Mesenchymal stem cell (in vitro differentiated cells and primary cell): Measurements from ENCODE around the gene UPF2.

Experiments
- DNase-seq: peaks from one replicate; pipeline ENCODE4 v3.0.0-alpha.2; 2013
- H2AFZ ChIP-seq: one replicate; pipeline ENCODE4 v1.6.1; 2013; ENCODE audit warnings: low read depth, mild to moderate bottlenecking, control low read depth, inconsistent platforms, low read length, moderate library complexity
- H2AK5ac ChIP-seq: 2 replicates; pipeline ENCODE4 v1.6.1; 2013; ENCODE audit warnings: low read length, moderate library complexity, mild to moderate bottlenecking, inconsistent platforms; ENCODE audit not compliant: severe bottlenecking
- H2BK120ac ChIP-seq: one replicate; pipeline ENCODE4 v1.6.1; 2013; ENCODE audit warnings: low read depth, mild to moderate bottlenecking, inconsistent platforms, low read length, moderate library complexity
- H2BK12ac ChIP-seq, 2 experiments: one replicate each; pipeline ENCODE4 v1.6.1; 2013; ENCODE audit warnings: inconsistent platforms in 2 of 2, low read length in 2 of 2, mild to moderate bottlenecking in 2 of 2, moderate library complexity in 2 of 2, control low read depth in 1 of 2
- H2BK15ac ChIP-seq: one replicate; pipeline ENCODE4 v1.6.1; 2013; ENCODE audit warnings: mild to moderate bottlenecking, low read depth, inconsistent platforms; ENCODE audit not compliant: poor library complexity, severe bottlenecking
- H2BK5ac ChIP-seq: 2 replicates; pipeline ENCODE4 v1.6.1; 2013; ENCODE audit warnings: low read depth, mild to moderate bottlenecking, low read length, control low read depth, inconsistent platforms; ENCODE audit not compliant: poor library complexity, severe bottlenecking
- H3K14ac ChIP-seq, 2 experiments: one replicate each; pipeline ENCODE4 v1.6.1; 2013; ENCODE audit warnings: inconsistent platforms in 2 of 2, low read length in 2 of 2, control low read depth in 1 of 2, mild to moderate bottlenecking in 1 of 2, moderate library complexity in 1 of 2
- H3K18ac ChIP-seq, 2 experiments: one replicate each; pipeline ENCODE4 v1.6.1; 2013; ENCODE audit warnings: inconsistent platforms in 2 of 2, low read length in 2 of 2, control low read depth in 1 of 2, low read depth in 1 of 2, mild to moderate bottlenecking in 1 of 2
- H3K23ac ChIP-seq, 2 experiments: one replicate each; pipeline ENCODE4 v1.6.1; 2013; ENCODE audit warnings: inconsistent platforms in 2 of 2, low read length in 2 of 2, mild to moderate bottlenecking in 2 of 2, moderate library complexity in 2 of 2, control low read depth in 1 of 2
- H3K27ac ChIP-seq: 2 replicates; pipeline ENCODE4 v1.5.1; 2013; ENCODE audit warnings: mild to moderate bottlenecking, moderate library complexity, low read length, control low read depth, inconsistent platforms; ENCODE audit not compliant: poor library complexity, severe bottlenecking
- H3K27me3 ChIP-seq, 2 experiments: 2 replicates each; pipeline versions ENCODE4 v1.6.1 to v1.7.0; 2013; ENCODE audit warnings: low read length in 2 of 2, mild to moderate bottlenecking in 2 of 2, moderate library complexity in 2 of 2, control low read depth in 1 of 2, inconsistent platforms in 1 of 2; ENCODE audit not compliant: control insufficient read depth in 1 of 2, insufficient read depth in 1 of 2
- H3K36me3 ChIP-seq, 2 experiments: 2 replicates each; pipeline versions ENCODE4 v1.6.1 to v1.7.0; 2013; ENCODE audit warnings: low read length in 2 of 2, control low read depth in 1 of 2, inconsistent platforms in 1 of 2, low read depth in 1 of 2, mild to moderate bottlenecking in 1 of 2; ENCODE audit not compliant: insufficient read depth in 2 of 2, control insufficient read depth in 1 of 2
- H3K4ac ChIP-seq, 2 experiments: one replicate each; pipeline ENCODE4 v1.6.1; 2013; ENCODE audit warnings: inconsistent platforms in 2 of 2, low read length in 2 of 2, mild to moderate bottlenecking in 2 of 2, moderate library complexity in 2 of 2, control low read depth in 1 of 2, low read depth in 1 of 2
- H3K4me1 ChIP-seq: 2 replicates; pipeline ENCODE4 v1.6.1; 2013; ENCODE audit warnings: low read depth, low read length, control low read depth; ENCODE audit not compliant: control insufficient read depth, insufficient read depth
- H3K4me2 ChIP-seq: 2 replicates; pipeline ENCODE4 v1.6.1; 2013; ENCODE audit warnings: low read length, mild to moderate bottlenecking, inconsistent platforms; ENCODE audit not compliant: poor library complexity, severe bottlenecking
- H3K4me3 ChIP-seq, 2 experiments: 2 replicates each; pipeline versions ENCODE4 v1.5.1 to v1.7.0; 2013; ENCODE audit warnings: low read length in 2 of 2, mild to moderate bottlenecking in 2 of 2, control low read depth in 1 of 2, low read depth in 1 of 2; ENCODE audit not compliant: insufficient read depth in 1 of 2
- H3K79me1 ChIP-seq: replicated peaks from 2 replicates; pipeline ENCODE4 v1.6.1; 2013; ENCODE audit warnings: mild to moderate bottlenecking, control low read depth, low read length, inconsistent platforms; ENCODE audit not compliant: poor library complexity, severe bottlenecking
- H3K9ac ChIP-seq: 2 replicates; pipeline ENCODE4 v1.7.0; 2013; ENCODE audit warnings: mild to moderate bottlenecking, low read length, moderate library complexity
- H3K9me3 ChIP-seq: 2 replicates; pipeline ENCODE4 v1.7.0; 2013; ENCODE audit warnings: mild to moderate bottlenecking, low read length; ENCODE audit not compliant: control insufficient read depth
- H4K8ac ChIP-seq: one replicate; pipeline ENCODE4 v1.6.1; 2013; ENCODE audit warnings: inconsistent platforms, mild to moderate bottlenecking, low read length, moderate library complexity
- H4K91ac ChIP-seq: one replicate; pipeline ENCODE4 v1.6.1; 2013; ENCODE audit warnings: mild to moderate bottlenecking, low read length, inconsistent platforms
- WGBS: methylation state at CpG from one replicate; pipeline ENCODE4 v1.1.7; 2013; ENCODE audit warnings: mixed read lengths; 5-methylcytosine and 5-hydroxymethylcytosine counted together

Gene UPF2

GRCh38 chr10:12042409-12042796 lies 206 bp downstream of the UPF2 start:
- Histone ChIP-seq H3K4me3 (peak overlapping the region; percentile 89 to 91), H4K8ac (peak overlapping the region; percentile 74), H3K9ac (peak overlapping the region; percentile 99), H2BK12ac (peak overlapping the region in 1 of 2 experiments; percentile 4), H3K4me1 (no peaks in the 10 kb centered on the region), H3K79me1 (no peaks in the 10 kb centered on the region), H3K27me3 (no peaks in the 10 kb centered on the region), H3K27ac (peak overlapping the region; percentile 89), H2BK15ac (peak overlapping the region; percentile 88), H3K18ac (peak overlapping the region; percentile 88 to 94), H3K4ac (peak overlapping the region; percentile 46 to 86), H2BK120ac (peak overlapping the region; percentile 82), H3K4me2 (peak overlapping the region; percentile 95), H3K23ac (peak overlapping the region; percentile 10 to 62), H3K36me3 (no peaks in the 10 kb centered on the region), H2AFZ (peak overlapping the region; percentile 54), H4K91ac (peak overlapping the region; percentile 74), H3K14ac (peak overlapping the region in 1 of 2 experiments; percentile 63), H2AK5ac (no peak overlapping the region), H3K9me3 (no peaks in the 10 kb centered on the region), H2BK5ac (peak overlapping the region; percentile 71)
- DNase-seq: peak; percentile 53
- WGBS: 1% methylated on average over 24 of the region's 31 CpGs

GRCh38 chr10:12041766-12042408 lies 722 bp downstream of the UPF2 start:
- Histone ChIP-seq H3K4me3 (peak overlapping the region; percentile 89 to 91), H2BK15ac (peak overlapping the region; percentile 88), H3K79me1 (peaks cover 2% of the 10 kb centered on the region), H3K23ac (peak overlapping the region; percentile 10 to 62), H2BK5ac (no peak overlapping the region), H3K36me3 (no peaks in the 10 kb centered on the region), H3K4me1 (no peaks in the 10 kb centered on the region), H4K91ac (peak overlapping the region; percentile 48), H3K27me3 (no peaks in the 10 kb centered on the region), H3K27ac (peak overlapping the region; percentile 38), H3K9ac (peak overlapping the region; percentile 99), H3K14ac (peak overlapping the region in 1 of 2 experiments; percentile 63), H3K9me3 (no peaks in the 10 kb centered on the region), H4K8ac (peak overlapping the region; percentile 74), H2AK5ac (no peak overlapping the region), H2BK120ac (peak overlapping the region; percentile 82), H3K18ac (peak overlapping the region; percentile 88 to 94), H3K4ac (peak overlapping the region; percentile 46 to 86), H2BK12ac (peak overlapping the region in 1 of 2 experiments; percentile 4), H2AFZ (peak overlapping the region; percentile 19), H3K4me2 (peak overlapping the region; percentile 95)
- WGBS: 2% methylated on average over 24 of the region's 26 CpGs
- peak; percentile 58 for DNase-seq

- no peak overlapping the region for H2AK5ac ChIP-seq
- H3K79me1 ChIP-seq: peaks cover 11% of the 10 kb centered on the region
- H3K23ac ChIP-seq: no peak overlapping the region
- no peak overlapping the region for H3K4me3 ChIP-seq
- no peak overlapping the region for H4K91ac ChIP-seq
- H3K18ac ChIP-seq: no peak overlapping the region
- H3K4ac ChIP-seq: no peak overlapping the region
- H3K9me3 ChIP-seq: no peaks in the 10 kb centered on the region
- H3K14ac ChIP-seq: no peak overlapping the region
- DNase-seq: no peak
- no peaks in the 10 kb centered on the region for H3K4me1 ChIP-seq
- H3K27me3 ChIP-seq: no peaks in the 10 kb centered on the region
- no peak overlapping the region for H2BK120ac ChIP-seq
- WGBS: 100% methylated on average over 1 of the region's 3 CpGs
- no peak overlapping the region for H2AFZ ChIP-seq
- H4K8ac ChIP-seq: no peak overlapping the region
- H2BK12ac ChIP-seq: no peak overlapping the region
- no peak overlapping the region for H3K9ac ChIP-seq
- H2BK15ac ChIP-seq: no peak overlapping the region
- H3K27ac ChIP-seq: no peak overlapping the region
- H2BK5ac ChIP-seq: no peak overlapping the region
- H3K4me2 ChIP-seq: no peak overlapping the region
- peaks cover 8 to 36% of the 10 kb centered on the region in 2 experiments for H3K36me3 ChIP-seq
These were observed 6.4 kb downstream of the UPF2 start for GRCh38 chr10:12036073-12036655.

- Histone ChIP-seq H3K4ac (no peak overlapping the region), H2BK12ac (no peak overlapping the region), H3K4me1 (no peaks in the 10 kb centered on the region), H3K14ac (no peak overlapping the region), H3K23ac (no peak overlapping the region), H2AK5ac (no peak overlapping the region), H3K27ac (no peak overlapping the region), H3K79me1 (peaks cover 13% of the 10 kb centered on the region), H3K9me3 (no peaks in the 10 kb centered on the region), H2BK15ac (no peak overlapping the region), H2AFZ (no peak overlapping the region), H4K8ac (no peak overlapping the region), H4K91ac (no peak overlapping the region), H3K4me3 (no peak overlapping the region), H2BK120ac (no peak overlapping the region), H3K9ac (no peak overlapping the region), H3K4me2 (no peak overlapping the region), H2BK5ac (no peak overlapping the region), H3K18ac (no peak overlapping the region), H3K27me3 (no peaks in the 10 kb centered on the region), H3K36me3 (peaks cover 14 to 70% of the 10 kb centered on the region in 2 experiments)
- no peak for DNase-seq
- WGBS: 100% methylated on average over 2 of the region's 4 CpGs
These were observed 11.2 kb downstream of the UPF2 start for GRCh38 chr10:12031404-12031803.
